IMR-90 (cell line): ENCODE results near the gene NUAK1.

ENCODE experiments used
- BHLHE40 ChIP-seq: fragments of 150-350 bp; IDR thresholded peaks from 2 replicates; pipeline ENCODE4 v1.6.1; 2016; ENCODE audit warnings: mild to moderate bottlenecking, low read depth, low read length
- CEBPB ChIP-seq: IDR thresholded peaks from 2 replicates; pipeline ENCODE4 v1.6.1; 2012; ENCODE audit warnings: low read depth, low read length, improper control_type of control experiment
- CHD1 ChIP-seq: IDR thresholded peaks from 2 replicates; pipeline ENCODE4 v1.6.1; 2012; ENCODE audit warnings: low read depth, low read length, improper control_type of control experiment
- CTCF ChIP-seq: conservative IDR thresholded peaks from 2 replicates; pipeline ENCODE4 v1.5.1; 2012; ENCODE audit warnings: mild to moderate bottlenecking, low read depth, low read length, improper control_type of control experiment
- FOS ChIP-seq: fragments of 150-350 bp; IDR thresholded peaks from 2 replicates; pipeline ENCODE4 v1.6.1; 2016; ENCODE audit warnings: low read depth, low read length
- MAFK ChIP-seq: IDR thresholded peaks from 2 replicates; pipeline ENCODE4 v1.6.1; 2012; ENCODE audit warnings: low read depth, low read length, improper control_type of control experiment
- MAZ ChIP-seq: IDR thresholded peaks from 2 replicates; pipeline ENCODE4 v1.6.1; 2012; ENCODE audit warnings: low read depth, mild to moderate bottlenecking, low read length, improper control_type of control experiment, moderate library complexity, borderline replicate concordance
- MXI1 ChIP-seq: IDR thresholded peaks from 2 replicates; pipeline ENCODE4 v1.6.1; 2012; ENCODE audit warnings: low read depth, mild to moderate bottlenecking, low read length, moderate library complexity, borderline replicate concordance
- NFE2L2 ChIP-seq: fragments of 150-350 bp; IDR thresholded peaks from 2 replicates; pipeline ENCODE4 v1.6.1; 2016; ENCODE audit warnings: low read depth, mild to moderate bottlenecking, low read length
- POLR2A ChIP-seq: IDR thresholded peaks from 2 replicates; pipeline ENCODE4 v1.6.1; 2012; ENCODE audit warnings: mild to moderate bottlenecking, low read depth, low read length
- RAD21 ChIP-seq: IDR thresholded peaks from 2 replicates; pipeline ENCODE4 v1.6.1; 2012; ENCODE audit warnings: low read length, improper control_type of control experiment
- RFX5 ChIP-seq: IDR thresholded peaks from 2 replicates; pipeline ENCODE4 v1.8.0; 2012; ENCODE audit warnings: low read depth, mild to moderate bottlenecking, low read length, moderate library complexity
- USF2 ChIP-seq: fragments of 150-350 bp; IDR thresholded peaks from 2 replicates; pipeline ENCODE4 v1.6.1; 2017; ENCODE audit warnings: mild to moderate bottlenecking, antibody characterized with exemption, low read length, low read depth
- TF ChIP-seq, protein P1 (sequence below): fragments of 150-350 bp; IDR thresholded peaks from 2 replicates; pipeline ENCODE4 v1.6.1; 2016; ENCODE audit warnings: low read depth, mild to moderate bottlenecking, low read length, moderate library complexity, borderline replicate concordance

GRCh38 chr12:106112145-106112821 lies 26.5 kb downstream of the NUAK1 start:
- TF ChIP-seq BHLHE40 (peak; percentile 70), POLR2A (no peak), MXI1 (no peak), NFE2L2 (no peak), CTCF (no peak), MAZ (no peak), CEBPB (peak; percentile 10; the same call in 1 of the 2 replicates), RFX5 (no peak), CHD1 (no peak), RAD21 (no peak), MAFK (no peak), USF2 (no peak), FOS (no peak)
- TF ChIP-seq, protein P1, sequence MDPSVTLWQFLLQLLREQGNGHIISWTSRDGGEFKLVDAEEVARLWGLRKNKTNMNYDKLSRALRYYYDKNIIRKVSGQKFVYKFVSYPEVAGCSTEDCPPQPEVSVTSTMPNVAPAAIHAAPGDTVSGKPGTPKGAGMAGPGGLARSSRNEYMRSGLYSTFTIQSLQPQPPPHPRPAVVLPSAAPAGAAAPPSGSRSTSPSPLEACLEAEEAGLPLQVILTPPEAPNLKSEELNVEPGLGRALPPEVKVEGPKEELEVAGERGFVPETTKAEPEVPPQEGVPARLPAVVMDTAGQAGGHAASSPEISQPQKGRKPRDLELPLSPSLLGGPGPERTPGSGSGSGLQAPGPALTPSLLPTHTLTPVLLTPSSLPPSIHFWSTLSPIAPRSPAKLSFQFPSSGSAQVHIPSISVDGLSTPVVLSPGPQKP: no peak
